Stimulated activated CD4-positive, alpha-beta T cell treated with anti-CD3 and anti-CD28 coated beads, TNF-alpha, amount 100 ng/mL, for 24 hours (primary cell): ENCODE results near the gene SERP2.

Source experiments
- DNase-seq, 3 experiments: peaks; one replicate each; pipeline ENCODE4 v3.0.0-alpha.2; 2020; ENCODE audit warnings: low read depth in 3 of 3

SERP2 gene

DNA sequence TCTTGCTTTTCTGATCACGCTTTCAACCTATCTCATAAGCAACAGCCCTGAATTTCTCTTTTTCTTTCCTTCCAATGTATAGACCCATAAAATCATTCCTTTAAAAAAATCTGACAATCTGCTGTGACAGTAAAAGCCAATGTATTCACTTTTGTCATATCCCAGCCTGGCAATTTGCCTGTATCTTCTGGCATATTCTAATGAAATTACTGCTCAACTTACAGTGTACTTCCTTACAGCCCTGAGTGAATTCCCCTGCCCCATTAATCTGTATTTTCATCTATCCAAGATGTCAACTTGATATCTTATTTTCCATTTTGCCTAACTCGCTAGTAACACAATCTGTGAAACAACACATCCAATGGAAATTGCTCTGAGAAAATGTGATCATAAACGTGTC is 18.0 kb upstream of the SERP2 start:
- DNase-seq, result no peak

DNA sequence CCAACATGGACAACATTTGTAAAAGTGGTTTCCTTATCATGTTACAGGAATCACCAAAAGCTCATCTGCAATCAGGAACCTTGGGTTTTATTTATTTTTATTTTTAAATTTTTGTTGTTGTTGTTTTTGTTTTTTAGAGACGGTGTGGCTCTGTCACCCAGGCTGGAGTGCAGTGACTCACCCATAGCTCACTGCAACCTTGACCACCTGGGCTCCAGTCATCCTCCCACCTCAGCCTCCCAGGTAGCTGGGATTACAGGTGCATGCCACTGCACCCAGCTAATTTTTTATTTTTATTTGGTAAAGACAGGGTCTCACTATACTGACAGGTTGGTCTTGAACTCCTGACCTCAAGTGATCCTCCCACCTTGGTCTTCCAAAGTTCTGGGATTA is 13.6 kb upstream of the SERP2 start:
- DNase-seq, result no peak

DNA sequence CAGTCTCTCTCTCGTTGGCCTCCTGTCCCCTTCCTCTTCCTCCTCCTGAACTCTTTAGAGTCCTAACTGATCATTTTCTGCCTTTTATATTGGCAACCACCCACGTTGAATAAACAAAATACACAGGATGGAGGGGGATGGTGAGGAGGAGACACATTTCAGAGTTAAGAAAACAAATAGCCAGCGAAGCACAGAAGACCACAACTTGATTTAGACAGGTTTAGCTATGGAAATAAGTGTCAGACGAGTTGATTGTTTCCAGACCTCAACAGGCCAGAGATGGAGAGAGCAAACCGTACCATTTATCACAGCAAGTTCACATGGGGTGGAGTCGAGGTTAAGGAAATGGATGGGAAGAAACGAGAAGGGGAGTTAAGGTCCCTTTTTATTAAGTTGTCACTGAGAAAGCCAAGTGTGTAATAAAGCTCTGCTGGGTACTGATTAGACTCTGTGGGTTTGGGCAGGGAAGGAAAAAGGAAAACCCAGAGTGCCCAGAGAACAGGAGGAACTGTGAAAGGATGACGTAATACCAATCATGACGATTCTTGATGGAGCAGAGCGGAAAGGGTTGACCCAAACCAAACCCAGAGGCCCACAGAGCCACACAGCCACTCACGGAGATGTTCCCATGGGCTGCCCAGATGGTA is 11.1 kb upstream of the SERP2 start:
- no peak for DNase-seq

DNA sequence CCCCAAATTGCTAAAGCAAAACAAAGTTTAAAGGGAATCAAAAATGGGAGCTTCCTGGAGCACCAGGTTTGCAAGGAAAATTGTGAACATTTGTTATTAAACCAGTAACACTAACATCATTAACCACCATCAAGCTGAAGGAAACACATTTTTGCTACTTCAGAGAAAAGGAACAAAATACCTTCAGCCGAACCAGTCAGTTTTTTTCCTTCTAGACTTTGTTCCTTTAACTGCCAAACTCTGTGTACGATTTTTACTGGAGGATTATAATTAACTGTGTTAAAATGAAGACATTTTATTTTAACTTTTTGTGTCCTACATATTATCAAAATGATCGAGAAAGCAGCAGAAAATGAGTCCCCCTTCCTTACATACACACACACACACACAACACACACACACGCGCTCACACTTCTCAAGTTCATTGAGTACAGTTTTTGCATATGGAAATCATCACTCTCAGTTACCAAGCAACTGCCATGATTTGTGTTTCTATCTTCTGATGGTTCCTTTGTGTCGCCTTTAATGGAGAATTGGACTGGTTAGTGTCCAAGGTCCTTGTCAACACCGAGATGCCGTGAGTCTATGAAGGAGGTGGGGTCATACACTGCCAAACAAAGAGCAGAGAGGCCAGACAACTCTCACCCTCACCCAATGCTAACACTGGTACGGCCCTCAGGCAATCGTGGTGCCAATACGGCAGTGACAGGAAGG is 9.8 kb upstream of the SERP2 start:
- no peak for DNase-seq

DNA sequence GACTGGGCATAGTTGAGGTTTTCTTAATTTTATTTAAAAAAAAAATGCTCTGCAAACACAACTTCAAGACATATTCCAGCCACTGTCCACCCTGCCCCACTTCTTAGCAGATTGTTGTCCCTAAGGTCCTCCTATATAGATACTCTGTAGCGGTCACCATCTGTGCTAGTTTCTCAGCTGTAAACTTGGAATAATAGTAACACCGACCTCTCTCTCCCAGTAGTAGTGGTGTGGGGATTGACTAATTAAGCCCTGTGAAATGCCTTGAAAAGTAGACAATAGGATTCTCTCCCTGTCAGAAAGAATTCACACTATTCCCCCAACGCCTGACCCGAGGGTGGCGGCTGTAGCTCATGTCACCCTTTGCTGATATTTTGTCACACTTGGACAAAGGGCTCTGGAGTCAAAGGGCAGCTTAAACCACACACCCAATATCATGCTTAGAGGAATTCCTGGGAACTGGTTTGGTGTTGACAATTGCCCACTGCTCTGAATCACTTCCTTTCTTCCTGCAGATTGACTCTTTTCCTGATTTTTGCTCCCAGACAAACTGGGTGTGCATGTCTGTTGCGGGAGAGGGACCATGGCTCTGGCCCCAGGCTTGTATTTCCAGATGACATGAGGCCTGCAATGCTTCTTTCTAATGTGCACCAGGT is 9.2 kb upstream of the SERP2 start:
- no peak for DNase-seq

DNA sequence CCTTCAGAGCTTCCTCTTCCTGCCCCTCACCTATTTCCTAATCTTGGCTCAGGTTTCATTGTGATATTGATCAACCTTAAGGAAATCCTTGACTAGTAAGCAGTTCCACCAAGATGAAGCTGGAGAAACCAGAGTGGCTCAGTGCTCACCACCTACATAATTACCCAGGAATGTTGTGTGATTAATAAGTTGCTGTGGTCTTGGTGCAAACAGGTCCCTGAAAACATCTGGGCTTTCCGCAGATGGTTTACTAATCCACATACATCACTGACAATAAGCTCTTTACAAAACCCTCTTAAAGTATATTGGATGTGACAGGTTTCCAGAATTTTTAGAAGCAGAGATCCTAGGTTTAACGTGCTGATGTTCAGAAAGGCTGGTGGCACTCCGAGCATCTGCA is 8.6 kb upstream of the SERP2 start:
- DNase-seq, result no peak

DNA sequence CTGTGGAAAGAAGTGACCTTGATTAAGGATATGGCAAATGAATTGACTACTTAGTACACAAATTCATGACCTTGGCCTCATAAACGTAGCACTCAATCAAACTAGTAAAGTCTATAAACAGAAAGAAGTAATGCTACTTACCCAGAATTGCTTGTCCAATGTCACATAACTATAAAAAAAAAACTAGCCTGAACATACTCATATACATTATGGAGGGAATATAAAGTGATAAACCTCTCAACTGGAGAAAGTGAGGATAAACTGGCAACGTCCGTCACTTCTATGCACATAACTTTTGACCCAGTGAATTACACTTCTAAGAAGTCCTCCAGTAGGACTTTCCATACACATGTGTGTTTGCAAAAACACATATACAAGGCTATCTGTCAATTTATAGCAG is 7.7 kb upstream of the SERP2 start:
- no peak for DNase-seq

DNA sequence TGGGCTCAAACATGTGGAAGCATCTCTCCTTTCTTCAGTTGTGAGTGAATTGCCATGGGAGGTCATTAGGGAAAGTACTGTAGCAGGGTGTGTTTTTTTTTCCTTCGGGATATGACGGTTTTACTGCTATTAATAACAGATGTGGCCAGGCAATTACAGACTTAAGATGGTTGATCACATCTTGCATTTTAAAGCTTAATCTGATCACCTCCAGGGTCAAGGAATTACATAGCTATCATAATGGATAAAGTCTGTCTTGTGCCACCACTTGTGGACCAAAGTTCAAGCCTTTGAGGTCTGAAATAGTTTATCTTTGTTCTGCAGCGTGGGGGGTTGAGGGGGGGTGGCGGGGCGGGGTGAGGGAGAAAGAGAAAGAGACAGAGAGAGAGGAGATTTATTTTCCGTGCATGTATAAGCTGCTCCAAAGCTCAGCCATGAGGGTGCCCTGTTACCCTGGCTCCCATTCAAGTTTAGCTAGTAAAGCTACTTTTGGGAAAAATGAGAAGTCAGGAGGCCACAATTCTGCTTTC is 5.5 kb upstream of the SERP2 start:
- DNase-seq, result no peak

DNA sequence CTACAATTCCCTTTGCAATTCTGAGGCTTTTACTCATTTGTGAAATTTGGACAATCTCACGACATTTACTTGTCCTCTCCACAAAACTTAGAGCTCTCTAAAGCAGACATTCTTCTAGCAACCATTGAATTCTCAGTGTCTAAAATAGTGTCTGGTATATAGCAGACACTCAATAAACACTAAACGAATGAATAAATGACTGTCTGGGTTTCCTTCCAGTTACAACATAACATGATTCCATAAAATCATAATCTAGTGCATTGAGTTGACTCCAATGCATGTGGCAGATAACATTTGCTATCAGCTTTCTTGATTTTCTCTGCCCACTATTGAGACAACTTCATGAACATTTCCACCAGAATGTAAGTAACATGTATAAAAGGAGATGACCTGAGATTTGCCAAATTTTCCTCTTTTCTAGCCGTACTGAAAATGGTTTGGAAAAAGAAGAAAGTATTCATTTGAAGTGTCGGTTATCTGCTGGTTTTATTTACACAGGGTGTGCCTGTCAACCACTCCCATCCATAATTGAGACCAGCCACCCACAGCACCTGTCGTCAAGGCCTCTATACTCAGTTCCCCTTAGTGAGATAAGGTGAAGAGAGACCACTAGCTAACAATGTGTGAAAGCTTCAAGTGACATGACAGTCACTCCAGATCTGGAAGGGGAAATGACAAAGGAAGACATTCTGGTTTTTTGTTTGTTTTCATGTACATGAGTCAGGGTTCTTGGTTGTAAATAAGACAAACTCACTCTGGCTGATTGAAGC is 4.8 kb upstream of the SERP2 start:
- no peak for DNase-seq

DNA sequence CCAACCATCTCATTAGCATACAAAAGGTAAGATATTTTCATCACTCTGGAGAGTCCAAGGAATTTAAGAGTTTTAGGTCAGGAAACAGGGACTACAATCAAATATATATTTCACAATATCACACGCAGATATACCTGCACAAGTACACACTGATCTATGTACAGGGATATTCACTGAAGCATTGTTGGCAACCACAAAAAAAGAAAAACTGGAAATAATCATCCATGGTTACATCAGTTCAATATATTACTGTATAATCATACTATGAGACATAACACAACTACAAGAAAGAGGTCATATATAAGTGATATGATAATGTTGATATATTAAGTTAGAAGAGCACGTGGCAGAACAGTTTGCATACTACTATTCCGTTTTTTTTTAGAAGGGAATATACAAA is 2.2 kb upstream of the SERP2 start:
- no peak for DNase-seq

DNA sequence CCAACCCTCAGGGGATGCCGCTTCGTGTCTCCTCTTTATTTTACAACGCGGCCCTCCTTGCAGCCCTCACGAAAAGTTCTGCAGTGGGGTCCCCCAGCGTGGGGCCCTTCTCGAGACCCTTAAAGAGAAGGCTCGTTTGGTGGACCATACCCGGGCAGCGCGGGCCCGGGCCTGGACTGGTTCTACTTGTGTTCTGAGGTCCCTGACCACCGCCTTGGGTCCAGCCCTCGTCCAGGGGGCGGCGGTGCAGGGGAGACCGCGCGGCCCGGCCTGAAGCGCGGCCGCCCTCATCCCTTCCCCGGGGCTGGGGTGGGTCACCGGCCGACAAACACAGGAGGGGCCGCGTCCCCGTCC is 400 bp upstream of the SERP2 start:
- DNase-seq, result no peak

DNA sequence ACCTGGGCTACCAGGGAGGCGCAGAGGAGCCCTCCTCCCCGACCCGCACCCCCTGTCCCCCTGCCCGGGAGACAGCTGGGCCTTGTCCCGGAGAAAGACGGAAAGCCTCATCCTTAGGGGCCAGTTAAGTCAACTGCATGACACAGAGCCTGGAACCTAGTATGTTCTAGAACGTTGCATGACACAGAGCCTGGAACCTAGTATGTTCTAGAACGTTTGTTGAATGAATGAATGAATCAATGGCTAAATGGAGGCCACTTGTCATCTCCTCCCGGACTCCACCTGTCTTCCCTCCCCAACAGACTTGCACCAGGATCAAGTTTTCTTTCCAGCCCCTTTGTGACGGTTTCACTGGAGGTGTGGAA is 706 bp downstream of the SERP2 start:
- no peak for DNase-seq

DNA sequence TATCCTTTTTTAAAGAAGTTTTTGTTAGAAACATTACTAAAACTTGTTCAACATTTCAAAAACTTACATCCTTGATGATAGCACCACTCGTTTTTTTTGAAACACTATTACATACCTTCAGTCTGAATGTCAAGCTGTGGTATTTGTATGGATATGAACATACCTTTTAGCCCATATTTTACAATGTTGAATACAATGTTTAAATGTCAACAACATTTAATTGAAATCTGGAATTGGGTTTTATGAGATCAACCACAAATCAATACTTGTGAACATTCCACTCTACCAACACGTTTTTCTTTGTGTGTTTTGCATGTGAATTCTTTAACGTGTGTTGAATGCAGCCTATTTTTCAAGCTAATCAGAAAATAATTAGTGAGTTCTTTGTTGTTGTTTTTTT is 4.7 kb downstream of the SERP2 start:
- no peak for DNase-seq

DNA sequence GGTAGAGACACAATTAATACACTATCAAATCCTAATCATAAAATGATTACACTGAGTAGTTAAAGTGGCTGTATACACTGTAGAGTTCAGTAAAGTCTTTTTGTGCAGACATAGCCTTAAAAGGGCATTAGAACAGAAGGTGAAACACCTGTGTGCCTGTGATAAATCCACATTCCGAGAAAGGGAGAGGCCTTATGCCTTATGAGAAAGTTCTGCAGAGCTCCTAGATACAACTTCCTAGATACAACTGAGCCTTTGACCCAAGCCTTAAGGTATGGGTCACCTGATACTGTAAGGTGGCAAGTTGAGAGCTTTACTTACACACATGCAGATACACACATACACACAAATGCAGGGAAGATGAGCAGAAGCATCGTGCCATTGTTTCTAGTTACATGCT is 6.3 kb downstream of the SERP2 start:
- DNase-seq, result no peak

DNA sequence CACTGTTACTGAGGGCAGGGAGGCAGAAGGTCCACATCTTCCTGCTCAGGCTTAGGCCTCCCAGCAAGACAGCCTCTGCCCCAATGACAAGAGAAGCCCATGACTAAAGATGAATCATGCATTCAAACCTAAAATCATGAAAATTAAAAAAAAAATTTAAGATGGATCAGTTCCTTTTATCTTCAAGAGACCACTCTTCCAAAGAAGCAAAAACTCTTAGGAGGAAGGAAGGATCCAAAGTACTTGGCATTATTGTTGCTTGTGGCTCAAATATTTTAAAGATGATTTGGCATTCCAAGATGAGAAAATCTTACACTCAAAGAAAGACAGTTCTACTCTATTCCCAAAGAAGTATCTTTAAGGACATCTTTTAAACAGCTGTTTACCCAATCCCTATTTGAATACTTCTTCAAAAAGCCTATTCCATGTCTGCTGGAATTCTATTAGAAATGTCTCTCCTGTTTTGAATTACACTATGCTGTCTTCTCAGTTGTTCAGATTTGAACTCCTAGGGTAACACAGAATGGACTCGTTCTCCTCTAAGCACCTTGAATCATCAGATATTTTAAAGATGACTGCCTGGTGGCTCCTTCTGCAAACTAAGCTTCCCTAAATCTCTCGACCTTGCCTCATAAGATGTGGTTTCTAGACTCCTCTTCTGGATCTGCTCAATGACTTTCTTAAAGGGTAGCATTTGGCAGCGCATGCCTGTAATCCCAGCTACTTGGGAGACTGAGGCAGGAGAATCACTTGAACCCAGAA is 7.0 kb downstream of the SERP2 start:
- DNase-seq, result no peak

DNA sequence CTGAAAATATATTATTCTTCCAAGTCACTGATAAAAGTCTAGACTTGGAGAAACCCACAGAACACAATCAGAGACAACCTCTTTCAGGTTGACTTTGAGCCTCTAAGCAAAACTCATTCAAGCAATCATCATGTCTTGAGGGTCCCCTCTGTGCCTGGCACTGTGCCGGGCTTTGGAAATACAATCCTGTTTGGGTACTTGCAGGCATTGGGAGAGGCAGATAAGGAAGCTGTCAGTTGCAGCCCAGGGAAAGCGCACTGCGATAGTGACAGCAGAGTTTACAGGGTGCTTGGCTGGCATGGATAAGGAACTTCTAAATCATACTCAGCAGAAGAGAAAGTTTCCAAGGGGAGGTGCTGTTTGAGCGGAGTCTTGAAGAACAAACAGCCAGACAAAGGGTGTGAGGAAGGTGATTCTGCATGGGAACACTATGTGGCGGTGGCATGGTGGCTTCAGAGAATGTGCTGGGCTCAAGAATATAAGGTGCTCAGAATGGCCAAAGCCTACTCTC is 9.1 kb downstream of the SERP2 start:
- no peak for DNase-seq

DNA sequence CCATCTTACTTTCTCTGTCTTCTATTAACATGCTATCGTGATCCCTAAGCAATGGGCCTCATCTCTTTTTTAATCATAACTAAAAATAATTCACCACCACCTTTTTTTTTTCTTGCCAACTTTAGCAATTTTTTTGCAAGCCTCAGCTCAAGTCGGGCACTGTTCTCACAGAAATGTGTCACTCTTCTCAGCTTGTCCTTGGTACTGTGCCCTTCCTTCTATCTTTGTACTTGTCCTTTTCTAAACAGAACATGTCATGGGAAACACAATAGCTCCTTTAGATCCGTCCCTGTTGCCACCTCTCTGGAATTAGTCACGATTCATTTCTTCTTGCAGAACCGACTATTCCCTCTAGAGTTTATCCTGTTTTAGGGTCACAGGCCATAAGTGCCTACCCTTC is 10.3 kb downstream of the SERP2 start:
- DNase-seq, result no peak

DNA sequence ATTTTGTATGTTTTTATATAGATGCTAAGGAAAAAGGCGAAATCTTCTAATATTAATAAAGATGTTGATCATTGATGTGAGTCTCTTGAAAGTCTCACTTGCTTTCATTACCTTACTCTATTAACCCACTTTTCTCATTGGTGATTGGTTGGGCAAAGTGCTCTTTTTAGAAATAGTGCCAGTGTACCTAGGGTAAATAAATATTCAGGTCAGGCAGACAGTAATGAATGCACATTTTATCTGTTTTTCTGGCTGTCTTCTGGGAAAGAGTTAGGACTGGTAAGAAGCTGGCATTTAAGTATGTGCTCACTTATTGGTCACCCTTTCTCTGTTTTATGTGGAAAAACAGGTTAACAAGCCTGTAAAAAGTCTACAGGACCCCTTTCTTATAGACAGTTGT is 11.2 kb downstream of the SERP2 start:
- DNase-seq, result no peak

DNA sequence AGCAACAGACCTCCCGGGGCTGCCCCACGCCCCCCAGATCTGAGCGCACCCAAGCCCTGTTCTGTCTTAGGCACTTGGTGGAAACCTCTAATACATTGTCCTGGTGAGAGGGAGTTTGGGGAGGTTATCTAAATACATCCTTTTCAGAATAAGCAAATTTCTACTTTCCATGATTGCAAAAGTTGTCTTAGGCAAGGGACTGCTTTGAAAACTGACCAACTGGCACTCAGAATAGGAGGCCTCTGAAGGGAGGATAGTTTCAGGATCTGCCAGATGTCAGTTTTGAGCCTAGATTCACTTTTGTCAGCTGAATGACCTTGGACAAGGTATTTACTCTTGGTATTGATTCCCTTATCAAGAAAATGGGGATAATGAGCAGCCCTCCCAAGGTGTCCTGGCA is 11.8 kb downstream of the SERP2 start:
- no peak for DNase-seq

DNA sequence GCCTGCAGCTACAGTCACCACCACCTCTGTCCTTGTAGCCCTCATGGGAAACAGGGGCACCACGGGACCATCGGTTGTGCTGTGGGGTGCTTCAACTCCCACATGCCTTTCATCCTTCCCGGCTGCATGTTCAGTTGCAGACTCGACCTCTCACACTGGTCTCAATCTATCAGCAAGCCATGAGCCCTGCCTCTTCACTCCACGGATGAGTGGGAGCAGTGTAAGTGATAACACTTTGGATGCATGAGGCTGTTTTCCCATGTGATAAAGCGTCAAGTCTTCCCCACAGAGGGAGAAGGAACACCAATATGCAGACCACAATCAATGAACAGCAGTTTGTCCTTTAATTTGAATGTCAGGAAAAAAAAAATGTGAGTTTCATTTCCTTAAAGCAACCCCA is 12.2 kb downstream of the SERP2 start:
- DNase-seq, result no peak

DNA sequence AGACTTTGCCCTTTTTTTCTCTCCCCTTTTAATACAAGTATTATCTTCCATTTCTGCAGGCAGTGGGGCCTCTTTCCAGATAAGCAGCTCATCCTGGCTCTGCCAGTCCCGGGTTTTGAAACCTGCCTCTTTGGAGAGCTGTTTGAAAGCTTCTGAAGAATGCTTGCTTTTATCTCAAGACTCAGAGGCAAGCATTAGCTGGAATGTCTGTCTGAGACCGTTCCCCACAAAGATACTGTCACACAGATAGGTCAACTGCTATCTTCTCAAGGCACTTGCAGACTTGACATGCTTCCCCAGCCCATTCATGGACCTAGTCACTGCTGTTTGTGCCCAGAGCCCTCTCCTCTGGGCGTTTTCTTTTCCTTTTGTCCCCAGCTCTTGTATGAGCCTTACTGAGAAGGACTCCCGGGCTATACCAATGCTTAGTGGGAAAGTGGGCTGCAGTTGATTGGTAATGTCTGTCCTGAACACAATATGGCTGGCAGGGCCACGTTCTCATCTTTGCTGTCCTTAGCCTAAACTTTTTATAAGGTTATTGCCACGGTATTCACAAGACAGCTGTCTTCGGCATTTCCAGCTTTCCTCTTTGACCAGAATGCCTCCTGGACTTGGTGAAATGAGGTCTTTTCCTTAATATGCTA is 13.4 kb downstream of the SERP2 start:
- no peak for DNase-seq
